Glutamatergic neuron (in vitro differentiated cells): ENCODE measurements around the gene QRICH1. TPM values are rescaled to one million over a fixed set of nuclear protein-coding genes. Genes with fewer than 3 reads are reported as not detected.

Experiments used
- DNase-seq: peaks from one replicate; pipeline ENCODE4 v3.0.0; 2022
- H3K27ac Mint-ChIP-seq: one replicate; pipeline ENCODE4 v1.8.0; 2020; ENCODE audit warnings: mild to moderate bottlenecking, mixed read lengths, inconsistent platforms; ENCODE audit not compliant: unreplicated experiment
- H3K27me3 Mint-ChIP-seq: one replicate; pipeline ENCODE4 v1.8.0; 2020; ENCODE audit warnings: mild to moderate bottlenecking, moderate library complexity, mixed read lengths, inconsistent platforms; ENCODE audit not compliant: unreplicated experiment
- H3K36me3 Mint-ChIP-seq: one replicate; pipeline ENCODE4 v1.8.0; 2020; ENCODE audit warnings: mild to moderate bottlenecking, mixed read lengths, inconsistent platforms; ENCODE audit not compliant: unreplicated experiment
- H3K4me1 Mint-ChIP-seq: one replicate; pipeline ENCODE4 v1.8.0; 2020; ENCODE audit warnings: mild to moderate bottlenecking, low read depth, mixed read lengths, inconsistent platforms; ENCODE audit not compliant: unreplicated experiment
- H3K4me3 Mint-ChIP-seq: one replicate; pipeline ENCODE4 v1.8.0; 2020; ENCODE audit warnings: mild to moderate bottlenecking, mixed read lengths, inconsistent platforms; ENCODE audit not compliant: unreplicated experiment
- H3K9me3 Mint-ChIP-seq: one replicate; pipeline ENCODE4 v1.8.0; 2020; ENCODE audit warnings: mild to moderate bottlenecking, moderate library complexity, mixed read lengths, inconsistent platforms; ENCODE audit not compliant: unreplicated experiment
- CTCF ChIP-seq: fragments of 200-600 bp; sonication (generic); IDR thresholded peaks from one replicate; pipeline ENCODE4 v1.5.0; 2021; ENCODE audit not compliant: partially characterized antibody, unreplicated experiment
- long read RNA-seq: library from polyadenylated mRNA; unstranded; transcript quantifications from one replicate; pipeline ENCODE4 v2.0.0, GENCODE V29; 2020; ENCODE audit not compliant: unreplicated experiment
- total RNA-seq: library from RNA; stranded (reverse); fragmentation: NEBNext Ultra II Directional; extraction: Animal tissue kit (Norgen Biotek cat#: 25700); gene quantifications from one replicate; pipeline ENCODE4 v1.2.1, GENCODE V29; 2021; ENCODE audit not compliant: unreplicated experiment

QRICH1 gene
- total RNA-seq, result 135 TPM
- long read RNA-seq, transcript QRICH1-202 (10 exons, 3,549 nt), result major isoform, 6 of 12 reads
- long read RNA-seq, partial matches to known transcripts, result 4 of 12 reads
- long read RNA-seq, other reads (novel, unspliced or antisense), result 2 of 12 reads

- TF ChIP-seq CTCF, result no peak
- H3K36me3 Mint-ChIP-seq, result no peaks in the 10 kb centered on the region
- H3K4me1 Mint-ChIP-seq, result peaks cover 3% of the 10 kb centered on the region
These were observed at the start of gene QRICH1 for GRCh38 chr3:49093853-49094767. TSS of gene QRICH1 (minus strand) at chr3:49094071. CDS start at chr3:49077017, 17,054 bp downstream.

GRCh38 chr3:49140080-49140479 lies 46.2 kb upstream of the QRICH1 start:
- Mint-ChIP-seq H3K9me3 (peaks cover 3% of the 10 kb centered on the region), H3K4me1 (no peaks in the 10 kb centered on the region), H3K27me3 (peaks cover 3% of the 10 kb centered on the region), H3K4me3 (no peak overlapping the region), H3K27ac (no peak overlapping the region), H3K36me3 (peaks cover 6% of the 10 kb centered on the region)
- no peak for TF ChIP-seq CTCF
- DNase-seq, result no peak

More at GRCh38 chr3:49093853-49094767, at the start of gene QRICH1:
- Mint-ChIP-seq H3K9me3 (no peaks in the 10 kb centered on the region), H3K27me3 (peaks cover 3% of the 10 kb centered on the region), H3K27ac (peak within 1 kb of the TSS; percentile 94), H3K4me3 (peak within 1 kb of the TSS; percentile 96)
- DNase-seq, result peak; percentile 97

- TF ChIP-seq CTCF, result no peak
- H3K27ac Mint-ChIP-seq, result no peak overlapping the region
These were observed 41.6 kb upstream of the QRICH1 start for GRCh38 chr3:49135499-49135898.

GRCh38 chr3:49134471-49135265 lies 40.8 kb upstream of the QRICH1 start:
- H3K4me1 Mint-ChIP-seq, result no peaks in the 10 kb centered on the region
- no peak for TF ChIP-seq CTCF
- H3K36me3 Mint-ChIP-seq, result no peaks in the 10 kb centered on the region
- H3K4me3 Mint-ChIP-seq, result no peak overlapping the region
- H3K27me3 Mint-ChIP-seq, result peaks cover 1% of the 10 kb centered on the region
- H3K9me3 Mint-ChIP-seq, result no peaks in the 10 kb centered on the region
- DNase-seq, result no peak
- no peak overlapping the region for H3K27ac Mint-ChIP-seq

More at GRCh38 chr3:49135499-49135898, 41.6 kb upstream of the QRICH1 start:
- Mint-ChIP-seq H3K4me1 (no peaks in the 10 kb centered on the region), H3K9me3 (no peaks in the 10 kb centered on the region), H3K27me3 (peaks cover 1% of the 10 kb centered on the region), H3K36me3 (no peaks in the 10 kb centered on the region), H3K4me3 (no peak overlapping the region)
- DNase-seq, result no peak
